GM23338 (cell line): ENCODE measurements around the gene EHD4.

ENCODE experiments used
- CREB1 ChIP-seq: fragments of 250-450 bp; sonication (Bioruptor Pico); IDR thresholded peaks from 2 replicates; pipeline ENCODE4 v1.5.0; 2020; ENCODE audit warnings: low read depth, mild to moderate bottlenecking, moderate library complexity
- CTCF ChIP-seq, 2 experiments: fragments of 200-600 bp in 1 of 2; sonication (generic) in 1 of 2; conservative IDR thresholded peaks; 2 replicates each; pipeline versions ENCODE4 v1.5.1 to v1.6.1; 2016 to 2017; ENCODE audit warnings: antibody characterized with exemption in 2 of 2, low read depth in 2 of 2, mild to moderate bottlenecking in 2 of 2, moderate library complexity in 1 of 2
- POLR2AphosphoS5 ChIP-seq: IDR thresholded peaks from 2 replicates; pipeline ENCODE4 v1.6.1; 2016; ENCODE audit warnings: antibody characterized with exemption, low read depth

DNA sequence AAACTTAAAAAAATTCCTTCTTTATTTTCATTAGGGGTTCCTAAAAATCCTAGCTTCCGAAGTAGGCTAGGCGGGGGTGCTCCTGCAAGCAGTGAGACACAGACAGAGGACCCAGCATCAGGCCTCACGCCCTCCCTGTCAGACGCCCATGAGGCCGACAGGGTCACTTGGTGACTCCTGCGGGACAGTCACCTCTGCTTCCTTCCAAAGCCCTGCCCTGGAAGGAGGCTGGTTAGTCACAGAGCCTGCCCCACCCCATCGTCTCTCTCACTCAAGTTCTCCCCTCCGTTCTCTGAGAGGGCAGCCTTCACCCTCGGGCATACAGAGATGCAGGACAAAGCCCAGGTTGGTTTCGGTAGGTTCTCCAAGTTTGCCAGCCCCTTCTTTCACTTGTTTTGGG lies 38.6 kb downstream of the EHD4 start:
- TF ChIP-seq POLR2AphosphoS5, result no peak
- TF ChIP-seq CTCF (conservative IDR thresholded peaks at IDR 0.05; ENCODE audit: low read depth in 2 of 2), result no peak
- TF ChIP-seq CREB1, result no peak
